HUES6 (cell line): ENCODE measurements around the gene TBC1D22A.

ENCODE experiments used
- H3K27ac ChIP-seq: 2 replicates; pipeline ENCODE4 v1.7.0; 2013; ENCODE audit warnings: low read depth, mild to moderate bottlenecking, low read length, inconsistent platforms
- H3K27me3 ChIP-seq: 2 replicates; pipeline ENCODE4 v1.6.1; 2013; ENCODE audit warnings: low read length; ENCODE audit not compliant: control insufficient read depth, insufficient read depth
- H3K36me3 ChIP-seq: 2 replicates; pipeline ENCODE4 v1.6.1; 2013; ENCODE audit warnings: low read length; ENCODE audit not compliant: control insufficient read depth, insufficient read depth
- H3K4me1 ChIP-seq: 2 replicates; pipeline ENCODE4 v1.6.1; 2013; ENCODE audit warnings: low read length; ENCODE audit not compliant: control insufficient read depth, insufficient read depth
- H3K4me3 ChIP-seq: 2 replicates; pipeline ENCODE4 v1.5.1; 2013; ENCODE audit warnings: low read depth, low read length
- H3K9ac ChIP-seq: one replicate; pipeline ENCODE4 v1.6.1; 2013; ENCODE audit warnings: mild to moderate bottlenecking, low read length
- H3K9me3 ChIP-seq: 2 replicates; pipeline ENCODE4 v1.6.1; 2013; ENCODE audit warnings: low read depth, low read length; ENCODE audit not compliant: control insufficient read depth, insufficient read depth

The TBC1D22A gene

DNA sequence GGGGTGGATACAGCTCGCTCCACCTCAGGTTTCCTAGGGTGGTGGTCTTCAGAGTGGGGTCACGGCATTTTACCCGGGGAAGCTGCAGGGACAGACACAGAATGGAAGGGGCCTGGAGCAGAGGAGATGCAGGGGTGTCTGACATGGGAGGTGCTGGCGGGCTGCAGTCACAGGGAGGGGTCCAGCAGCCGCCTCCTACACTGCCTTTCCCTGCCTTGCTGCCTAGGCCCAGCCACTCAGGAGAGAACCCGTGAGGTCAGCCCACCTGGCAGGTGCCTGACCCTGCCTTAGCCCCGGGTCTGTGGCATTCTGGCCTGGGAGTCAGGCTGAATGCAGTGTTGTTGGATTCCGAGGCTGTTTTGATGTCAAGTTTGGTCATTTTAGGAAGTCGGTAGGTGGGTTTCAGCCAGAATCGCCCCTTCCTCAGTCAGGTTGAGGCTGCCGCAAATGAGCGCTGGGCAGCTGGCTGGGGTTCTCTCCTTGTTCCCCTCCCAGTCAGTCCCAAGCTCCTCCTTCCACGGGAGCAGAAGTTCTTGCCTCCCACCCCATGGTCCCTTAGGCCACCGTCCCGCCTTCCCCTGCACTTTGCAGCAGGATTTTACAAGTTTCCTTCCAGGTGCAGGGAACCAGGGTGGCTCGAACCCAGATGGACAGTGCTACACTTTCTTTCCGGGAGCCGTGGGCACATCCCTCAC, 294.5 kb downstream of the TBC1D22A start:
- no peaks in the 10 kb centered on the region for H3K27me3 ChIP-seq
- peaks cover 4% of the 10 kb centered on the region; the same call in 1 of the 2 replicates for H3K36me3 ChIP-seq
- H3K4me3 ChIP-seq: no peak overlapping the region
- H3K27ac ChIP-seq: no peak overlapping the region
- peaks cover 7% of the 10 kb centered on the region; the same call in 1 of the 2 replicates for H3K4me1 ChIP-seq
- no peaks in the 10 kb centered on the region for H3K9me3 ChIP-seq
- H3K9ac ChIP-seq: no peak overlapping the region

- H3K9ac ChIP-seq: no peak overlapping the region
- H3K9me3 ChIP-seq: no peaks in the 10 kb centered on the region
- H3K27me3 ChIP-seq: no peaks in the 10 kb centered on the region
- no peak overlapping the region for H3K27ac ChIP-seq
- no peak overlapping the region for H3K4me3 ChIP-seq
- H3K4me1 ChIP-seq: peaks cover 5% of the 10 kb centered on the region; the same call in 1 of the 2 replicates
- H3K36me3 ChIP-seq: peaks cover 4% of the 10 kb centered on the region; the same call in 1 of the 2 replicates
Observed at GRCh38 chr22:47057916-47058585, 295.6 kb downstream of the TBC1D22A start.

- Histone ChIP-seq H3K27ac (no peak overlapping the region), H3K4me1 (no peaks in the 10 kb centered on the region), H3K36me3 (peaks cover 4% of the 10 kb centered on the region; the same call in 1 of the 2 replicates), H3K4me3 (no peak overlapping the region), H3K27me3 (no peaks in the 10 kb centered on the region), H3K9ac (no peak overlapping the region), H3K9me3 (no peaks in the 10 kb centered on the region)
Observed at GRCh38 chr22:47059076-47059475, 296.6 kb downstream of the TBC1D22A start.

DNA sequence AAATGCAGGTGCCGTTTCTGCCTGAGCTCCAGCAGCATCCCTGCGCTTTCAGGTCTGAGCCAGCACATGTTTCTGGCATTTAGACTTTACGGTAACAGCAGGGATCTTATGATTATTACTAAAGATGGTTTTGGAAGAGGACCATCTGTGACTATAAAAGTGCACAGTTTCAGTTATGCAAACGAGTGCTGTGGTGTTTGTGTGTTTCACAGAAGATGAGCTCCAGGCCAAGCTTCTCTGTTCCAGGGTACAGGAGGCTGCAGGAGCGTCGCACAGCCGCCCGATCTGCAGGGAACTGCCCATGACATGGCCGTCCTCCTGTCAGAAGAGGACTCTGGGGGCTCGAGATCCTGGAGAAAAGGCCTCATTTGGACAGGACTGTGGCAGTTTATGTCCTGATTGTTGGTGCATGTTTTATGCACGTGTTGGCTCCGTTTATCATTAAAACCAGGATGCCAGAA, 297.3 kb downstream of the TBC1D22A start:
- H3K27me3 ChIP-seq: no peaks in the 10 kb centered on the region
- no peaks in the 10 kb centered on the region for H3K9me3 ChIP-seq
- peaks cover 4% of the 10 kb centered on the region; the same call in 1 of the 2 replicates for H3K36me3 ChIP-seq
- H3K27ac ChIP-seq: no peak overlapping the region
- H3K4me3 ChIP-seq: no peak overlapping the region
- H3K4me1 ChIP-seq: no peaks in the 10 kb centered on the region
- no peak overlapping the region for H3K9ac ChIP-seq

- no peak overlapping the region for H3K9ac ChIP-seq
- H3K27ac ChIP-seq: no peak overlapping the region
- H3K27me3 ChIP-seq: no peaks in the 10 kb centered on the region
- no peak overlapping the region for H3K4me3 ChIP-seq
- no peaks in the 10 kb centered on the region for H3K9me3 ChIP-seq
- no peaks in the 10 kb centered on the region for H3K4me1 ChIP-seq
- H3K36me3 ChIP-seq: peaks cover 4% of the 10 kb centered on the region; the same call in 1 of the 2 replicates
Observed at GRCh38 chr22:47060718-47061117, 298.3 kb downstream of the TBC1D22A start.

GRCh38 chr22:47061226-47061625, 298.8 kb downstream of the TBC1D22A start:
- Histone ChIP-seq H3K36me3 (peaks cover 4% of the 10 kb centered on the region; the same call in 1 of the 2 replicates), H3K9me3 (no peaks in the 10 kb centered on the region), H3K4me1 (no peaks in the 10 kb centered on the region), H3K27me3 (no peaks in the 10 kb centered on the region), H3K9ac (no peak overlapping the region), H3K4me3 (no peak overlapping the region), H3K27ac (no peak overlapping the region)

DNA sequence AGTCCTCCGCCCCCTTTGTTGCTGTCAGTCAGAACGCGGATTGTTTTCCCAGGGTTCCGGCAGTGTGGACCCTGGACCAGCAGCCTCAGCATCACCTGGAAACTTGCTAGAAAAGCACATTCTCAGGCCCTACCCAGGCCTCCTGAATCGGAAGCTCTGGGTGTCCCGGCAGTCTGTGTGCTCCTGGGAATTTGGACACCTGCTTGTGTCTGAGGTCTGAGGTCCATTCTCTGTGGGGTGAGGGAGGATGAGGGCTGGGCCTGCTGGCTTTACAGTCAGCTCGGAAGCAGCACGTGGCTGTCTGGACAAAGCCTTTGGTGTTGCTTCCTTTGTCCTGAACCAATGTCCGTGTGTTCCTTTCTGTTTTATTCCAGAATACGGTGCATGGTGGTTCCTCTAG, 299.7 kb downstream of the TBC1D22A start:
- Histone ChIP-seq H3K9me3 (no peaks in the 10 kb centered on the region), H3K36me3 (peaks cover 4% of the 10 kb centered on the region; the same call in 1 of the 2 replicates), H3K27me3 (no peaks in the 10 kb centered on the region), H3K4me3 (no peak overlapping the region), H3K27ac (no peak overlapping the region), H3K9ac (no peak overlapping the region), H3K4me1 (no peaks in the 10 kb centered on the region)

- H3K36me3 ChIP-seq: peaks cover 4% of the 10 kb centered on the region; the same call in 1 of the 2 replicates
- no peak overlapping the region for H3K4me3 ChIP-seq
- no peaks in the 10 kb centered on the region for H3K27me3 ChIP-seq
- H3K9ac ChIP-seq: no peak overlapping the region
- H3K27ac ChIP-seq: no peak overlapping the region
- no peaks in the 10 kb centered on the region for H3K4me1 ChIP-seq
- no peaks in the 10 kb centered on the region for H3K9me3 ChIP-seq
Observed at GRCh38 chr22:47063071-47063509, 300.6 kb downstream of the TBC1D22A start.

GRCh38 chr22:47063606-47064005, 301.2 kb downstream of the TBC1D22A start:
- Histone ChIP-seq H3K36me3 (peaks cover 4% of the 10 kb centered on the region; the same call in 1 of the 2 replicates), H3K27ac (no peak overlapping the region), H3K27me3 (no peaks in the 10 kb centered on the region), H3K4me1 (no peaks in the 10 kb centered on the region), H3K9ac (no peak overlapping the region), H3K9me3 (no peaks in the 10 kb centered on the region), H3K4me3 (no peak overlapping the region)

DNA sequence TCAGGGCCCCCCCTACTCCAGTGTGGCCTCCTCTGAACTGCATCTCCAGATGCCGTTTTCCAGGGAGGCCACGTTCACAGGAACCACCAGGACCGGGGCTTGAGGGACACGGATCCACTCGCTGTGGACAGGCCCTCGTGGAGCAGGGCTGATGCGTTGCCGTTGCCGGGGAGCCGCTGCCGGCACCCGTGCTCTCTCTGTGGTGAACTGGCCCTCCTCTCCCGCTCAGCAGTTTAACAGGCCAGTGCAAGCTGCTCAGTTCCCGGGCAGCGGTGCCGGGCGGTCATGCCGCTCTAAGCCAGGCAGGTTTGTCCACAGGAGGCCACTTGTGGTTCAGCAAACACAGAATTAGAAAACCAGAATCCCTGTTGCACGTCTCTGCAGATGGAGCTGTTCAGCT, 301.6 kb downstream of the TBC1D22A start:
- Histone ChIP-seq H3K4me3 (no peak overlapping the region), H3K4me1 (no peaks in the 10 kb centered on the region), H3K9me3 (no peaks in the 10 kb centered on the region), H3K9ac (no peak overlapping the region), H3K36me3 (peaks cover 4% of the 10 kb centered on the region; the same call in 1 of the 2 replicates), H3K27ac (no peak overlapping the region), H3K27me3 (no peaks in the 10 kb centered on the region)

DNA sequence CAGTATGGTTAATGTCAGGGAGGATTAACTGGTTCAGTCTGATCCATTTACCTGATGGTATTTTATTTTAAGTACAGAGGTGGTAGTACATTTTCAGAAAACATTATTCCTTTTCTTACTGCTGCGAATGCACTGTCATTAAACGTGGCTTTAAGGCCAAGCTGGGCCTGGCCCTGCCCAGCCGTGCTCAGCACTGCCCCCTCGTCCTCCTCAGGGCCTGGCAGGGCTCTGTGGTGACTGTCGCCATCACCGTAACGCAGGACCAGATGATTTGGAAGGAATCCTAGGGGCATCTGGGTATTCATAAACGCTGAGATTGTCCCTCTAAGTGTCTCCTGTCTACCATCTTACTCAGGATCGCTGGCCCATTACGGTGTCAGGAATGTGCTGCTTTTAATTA, 302.0 kb downstream of the TBC1D22A start:
- Histone ChIP-seq H3K4me3 (no peak overlapping the region), H3K27me3 (no peaks in the 10 kb centered on the region), H3K27ac (no peak overlapping the region), H3K4me1 (no peaks in the 10 kb centered on the region), H3K9ac (no peak overlapping the region), H3K9me3 (0 out of 2 replicates have a peak, but pooled peaks cover 2% of the 10 kb centered on the region), H3K36me3 (peaks cover 4% of the 10 kb centered on the region; the same call in 1 of the 2 replicates)
